Measurements from ENCODE around the gene ZNF426. TPM values are rescaled to one million over a fixed set of nuclear protein-coding genes. Genes with fewer than 3 reads are reported as not detected.

Gene ZNF426
- total RNA-seq, 2 experiments from 2014 or later = 8.0 to 8.5 TPM

- H3K27ac ChIP-seq (ENCODE audit: low read depth, low read length, poor library complexity, severe bottlenecking) = no peak overlapping the region
- TF ChIP-seq EZH2phosphoT487 (IDR thresholded peaks at IDR 0.05; ENCODE audit: borderline replicate concordance, low read depth, low read length) (no peak), CTCF (conservative IDR thresholded peaks at IDR 0.05; ENCODE audit: low read length) (no peak)
- no peak overlapping the region for H2AFZ ChIP-seq (ENCODE audit: low read length)
- CTCF ChIA-PET (ENCODE audit: unreplicated experiment) = no interaction called here
- POLR2A ChIA-PET = no interaction called here
- intact Hi-C loops (cut with micrococcal nuclease; ENCODE audit: unreplicated experiment) = no loop called here
- H3K4me1 ChIP-seq (ENCODE audit: insufficient read depth, low read length, poor library complexity, severe bottlenecking) = no peaks in the 10 kb centered on the region
- BruUV-seq (replicated peaks) = no TSS peak
- 0 out of 2 replicates have a peak, but pooled peaks cover 9% of the 10 kb centered on the region for H3K9me3 ChIP-seq (ENCODE audit: low read length)
- no peak overlapping the region for H3K4me3 ChIP-seq (ENCODE audit: low read depth, low read length, poor library complexity, severe bottlenecking)
- peaks cover 53% of the 10 kb centered on the region for H3K36me3 ChIP-seq (ENCODE audit: insufficient read depth, low read length)
- no peaks in the 10 kb centered on the region for H4K20me1 ChIP-seq (ENCODE audit: insufficient read depth, low read length)
- DNase-seq (ENCODE audit: low spot score) = no peak
- no peaks in the 10 kb centered on the region for H3K9me2 ChIP-seq (ENCODE audit: insufficient read depth, low read length)
- no peak overlapping the region for H3K4me2 ChIP-seq (ENCODE audit: low read length)
- peaks cover 15% of the 10 kb centered on the region; the same call in 1 of the 2 replicates for H3K79me2 ChIP-seq (ENCODE audit: insufficient read depth, low read depth, low read length)
Measured at GRCh38 chr19:9535934-9536333, 2.5 kb downstream of the ZNF426 start.

- H3K27ac ChIP-seq (ENCODE audit: low read depth, low read length, poor library complexity, severe bottlenecking) = no peak overlapping the region
- POLR2A ChIA-PET = no interaction called here
- TF ChIP-seq EZH2phosphoT487 (IDR thresholded peaks at IDR 0.05; ENCODE audit: borderline replicate concordance, low read depth, low read length) = no peak
- no peaks in the 10 kb centered on the region for H3K9me2 ChIP-seq (ENCODE audit: insufficient read depth, low read length)
- H2AFZ ChIP-seq (ENCODE audit: low read length) = no peak overlapping the region
- CTCF ChIA-PET (ENCODE audit: unreplicated experiment) = no interaction called here
- no peak overlapping the region for H3K4me2 ChIP-seq (ENCODE audit: low read length)
- no TSS peak for BruUV-seq (replicated peaks)
- H3K4me1 ChIP-seq (ENCODE audit: insufficient read depth, low read length, poor library complexity, severe bottlenecking) = no peaks in the 10 kb centered on the region
- H3K9me3 ChIP-seq (ENCODE audit: low read length) = peaks cover 30% of the 10 kb centered on the region; the same call in 1 of the 2 replicates
- H3K79me2 ChIP-seq (ENCODE audit: insufficient read depth, low read depth, low read length) = peaks cover 1% of the 10 kb centered on the region; the same call in 1 of the 2 replicates
- intact Hi-C loops (cut with micrococcal nuclease; ENCODE audit: unreplicated experiment) = no loop called here
- H3K4me3 ChIP-seq (ENCODE audit: low read depth, low read length, poor library complexity, severe bottlenecking) = no peak overlapping the region
- peaks cover 91% of the 10 kb centered on the region for H3K36me3 ChIP-seq (ENCODE audit: insufficient read depth, low read length)
- H4K20me1 ChIP-seq (ENCODE audit: insufficient read depth, low read length) = no peaks in the 10 kb centered on the region
- no peak for DNase-seq (ENCODE audit: low spot score)
Measured at GRCh38 chr19:9531933-9532332, 6.5 kb downstream of the ZNF426 start.

GRCh38 chr19:9528757-9529336 is 9.6 kb downstream of the ZNF426 start:
- CTCF ChIA-PET (ENCODE audit: unreplicated experiment) = no interaction called here
- Histone ChIP-seq H3K4me3 (ENCODE audit: low read depth, low read length, poor library complexity, severe bottlenecking) (no peak overlapping the region), H3K36me3 (ENCODE audit: insufficient read depth, low read length) (peaks cover 79% of the 10 kb centered on the region), H3K27ac (ENCODE audit: low read depth, low read length, poor library complexity, severe bottlenecking) (no peak overlapping the region), H3K79me2 (ENCODE audit: insufficient read depth, low read depth, low read length) (no peaks in the 10 kb centered on the region), H2AFZ (ENCODE audit: low read length) (no peak overlapping the region), H4K20me1 (ENCODE audit: insufficient read depth, low read length) (no peaks in the 10 kb centered on the region), H3K9me2 (ENCODE audit: insufficient read depth, low read length) (no peaks in the 10 kb centered on the region), H3K4me1 (ENCODE audit: insufficient read depth, low read length, poor library complexity, severe bottlenecking) (no peaks in the 10 kb centered on the region), H3K9me3 (ENCODE audit: low read length) (peaks cover 30% of the 10 kb centered on the region; the same call in 1 of the 2 replicates), H3K4me2 (ENCODE audit: low read length) (no peak overlapping the region)
- POLR2A ChIA-PET = no interaction called here
- no TSS peak for BruUV-seq (replicated peaks)
- TF ChIP-seq EZH2phosphoT487 (IDR thresholded peaks at IDR 0.05; ENCODE audit: borderline replicate concordance, low read depth, low read length) = no peak
- TF ChIP-seq CTCF (conservative IDR thresholded peaks at IDR 0.05; ENCODE audit: low read length) = no peak
- intact Hi-C loops (cut with micrococcal nuclease; ENCODE audit: unreplicated experiment) = no loop called here
- no peak for DNase-seq (ENCODE audit: low spot score)
